ENCODE data around the gene LUZP2.

DNA sequence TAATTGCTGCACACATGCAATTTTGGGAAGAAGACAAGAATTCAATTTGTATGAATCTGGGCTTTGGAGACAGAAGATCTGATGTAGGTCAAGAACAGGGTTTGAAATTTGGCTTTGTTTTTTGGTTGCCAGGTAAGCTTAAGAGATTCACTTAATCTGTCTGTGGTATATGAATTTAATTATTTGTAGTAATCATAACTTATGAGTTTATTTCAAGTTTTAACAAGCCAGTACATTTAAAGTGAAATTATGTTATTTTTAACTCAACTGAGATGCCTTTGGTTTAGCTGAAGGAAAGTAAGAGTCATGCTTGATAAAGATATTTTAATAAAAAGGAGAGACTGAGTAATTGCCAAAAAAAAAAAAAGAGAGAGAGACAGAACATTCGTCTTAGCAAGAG lies 384.1 kb downstream of the LUZP2 start:
- TF ChIP-seq GABPB1 (CRISPR knock-in tag; IDR thresholded peaks at IDR 0.05) (no peak), CREB1 (CRISPR knock-in tag; IDR thresholded peaks at IDR 0.05) (no peak), TCF7 (CRISPR knock-in tag; IDR thresholded peaks at IDR 0.05; ENCODE audit: low read depth) (no peak)
- TF ChIP-seq, protein P1, sequence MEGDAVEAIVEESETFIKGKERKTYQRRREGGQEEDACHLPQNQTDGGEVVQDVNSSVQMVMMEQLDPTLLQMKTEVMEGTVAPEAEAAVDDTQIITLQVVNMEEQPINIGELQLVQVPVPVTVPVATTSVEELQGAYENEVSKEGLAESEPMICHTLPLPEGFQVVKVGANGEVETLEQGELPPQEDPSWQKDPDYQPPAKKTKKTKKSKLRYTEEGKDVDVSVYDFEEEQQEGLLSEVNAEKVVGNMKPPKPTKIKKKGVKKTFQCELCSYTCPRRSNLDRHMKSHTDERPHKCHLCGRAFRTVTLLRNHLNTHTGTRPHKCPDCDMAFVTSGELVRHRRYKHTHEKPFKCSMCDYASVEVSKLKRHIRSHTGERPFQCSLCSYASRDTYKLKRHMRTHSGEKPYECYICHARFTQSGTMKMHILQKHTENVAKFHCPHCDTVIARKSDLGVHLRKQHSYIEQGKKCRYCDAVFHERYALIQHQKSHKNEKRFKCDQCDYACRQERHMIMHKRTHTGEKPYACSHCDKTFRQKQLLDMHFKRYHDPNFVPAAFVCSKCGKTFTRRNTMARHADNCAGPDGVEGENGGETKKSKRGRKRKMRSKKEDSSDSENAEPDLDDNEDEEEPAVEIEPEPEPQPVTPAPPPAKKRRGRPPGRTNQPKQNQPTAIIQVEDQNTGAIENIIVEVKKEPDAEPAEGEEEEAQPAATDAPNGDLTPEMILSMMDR (IDR thresholded peaks at IDR 0.05): no peak
- TF ChIP-seq, protein P2, sequence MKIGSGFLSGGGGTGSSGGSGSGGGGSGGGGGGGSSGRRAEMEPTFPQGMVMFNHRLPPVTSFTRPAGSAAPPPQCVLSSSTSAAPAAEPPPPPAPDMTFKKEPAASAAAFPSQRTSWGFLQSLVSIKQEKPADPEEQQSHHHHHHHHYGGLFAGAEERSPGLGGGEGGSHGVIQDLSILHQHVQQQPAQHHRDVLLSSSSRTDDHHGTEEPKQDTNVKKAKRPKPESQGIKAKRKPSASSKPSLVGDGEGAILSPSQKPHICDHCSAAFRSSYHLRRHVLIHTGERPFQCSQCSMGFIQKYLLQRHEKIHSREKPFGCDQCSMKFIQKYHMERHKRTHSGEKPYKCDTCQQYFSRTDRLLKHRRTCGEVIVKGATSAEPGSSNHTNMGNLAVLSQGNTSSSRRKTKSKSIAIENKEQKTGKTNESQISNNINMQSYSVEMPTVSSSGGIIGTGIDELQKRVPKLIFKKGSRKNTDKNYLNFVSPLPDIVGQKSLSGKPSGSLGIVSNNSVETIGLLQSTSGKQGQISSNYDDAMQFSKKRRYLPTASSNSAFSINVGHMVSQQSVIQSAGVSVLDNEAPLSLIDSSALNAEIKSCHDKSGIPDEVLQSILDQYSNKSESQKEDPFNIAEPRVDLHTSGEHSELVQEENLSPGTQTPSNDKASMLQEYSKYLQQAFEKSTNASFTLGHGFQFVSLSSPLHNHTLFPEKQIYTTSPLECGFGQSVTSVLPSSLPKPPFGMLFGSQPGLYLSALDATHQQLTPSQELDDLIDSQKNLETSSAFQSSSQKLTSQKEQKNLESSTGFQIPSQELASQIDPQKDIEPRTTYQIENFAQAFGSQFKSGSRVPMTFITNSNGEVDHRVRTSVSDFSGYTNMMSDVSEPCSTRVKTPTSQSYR (CRISPR knock-in tag; IDR thresholded peaks at IDR 0.05): no peak
